GM18498 (cell line): ENCODE results near the gene TNFRSF11A.

ENCODE experiments used
- ATAC-seq: cut with Tn5 transposase; IDR thresholded peaks from one replicate; pipeline ENCODE4 v1.9.1; 2021; ENCODE audit warnings: mild to moderate bottlenecking, moderate library complexity; ENCODE audit not compliant: unreplicated experiment

Gene TNFRSF11A

GRCh38 chr18:62324181-62324828 is 805 bp upstream of the TNFRSF11A start:
- ATAC-seq, result no peak

GRCh38 chr18:62325806-62326645 is 916 bp downstream of the TNFRSF11A start:
- ATAC-seq, result peak; percentile 34

- no peak for ATAC-seq
Observed at GRCh38 chr18:62326646-62327348, 1.7 kb downstream of the TNFRSF11A start.

DNA sequence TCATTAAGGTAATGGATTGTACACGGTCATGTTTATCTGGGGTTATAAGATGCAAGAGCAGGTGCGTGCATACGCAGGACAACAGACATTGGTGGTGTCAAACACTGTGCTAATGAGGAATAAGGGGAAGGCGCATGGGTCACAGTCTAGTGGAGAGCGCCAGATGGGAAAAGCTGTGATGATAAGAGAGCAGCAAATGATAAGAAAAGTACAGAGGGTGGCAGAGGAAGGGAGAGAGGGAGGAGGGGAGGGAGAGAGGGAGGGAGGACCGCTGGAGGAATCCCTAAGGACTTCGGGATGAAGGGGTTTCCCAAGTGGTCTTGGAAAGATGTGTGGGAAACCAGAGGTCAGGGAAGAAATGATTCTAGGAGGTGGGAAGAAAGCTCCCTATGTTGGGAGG is 2.9 kb downstream of the TNFRSF11A start:
- ATAC-seq, result no peak

DNA sequence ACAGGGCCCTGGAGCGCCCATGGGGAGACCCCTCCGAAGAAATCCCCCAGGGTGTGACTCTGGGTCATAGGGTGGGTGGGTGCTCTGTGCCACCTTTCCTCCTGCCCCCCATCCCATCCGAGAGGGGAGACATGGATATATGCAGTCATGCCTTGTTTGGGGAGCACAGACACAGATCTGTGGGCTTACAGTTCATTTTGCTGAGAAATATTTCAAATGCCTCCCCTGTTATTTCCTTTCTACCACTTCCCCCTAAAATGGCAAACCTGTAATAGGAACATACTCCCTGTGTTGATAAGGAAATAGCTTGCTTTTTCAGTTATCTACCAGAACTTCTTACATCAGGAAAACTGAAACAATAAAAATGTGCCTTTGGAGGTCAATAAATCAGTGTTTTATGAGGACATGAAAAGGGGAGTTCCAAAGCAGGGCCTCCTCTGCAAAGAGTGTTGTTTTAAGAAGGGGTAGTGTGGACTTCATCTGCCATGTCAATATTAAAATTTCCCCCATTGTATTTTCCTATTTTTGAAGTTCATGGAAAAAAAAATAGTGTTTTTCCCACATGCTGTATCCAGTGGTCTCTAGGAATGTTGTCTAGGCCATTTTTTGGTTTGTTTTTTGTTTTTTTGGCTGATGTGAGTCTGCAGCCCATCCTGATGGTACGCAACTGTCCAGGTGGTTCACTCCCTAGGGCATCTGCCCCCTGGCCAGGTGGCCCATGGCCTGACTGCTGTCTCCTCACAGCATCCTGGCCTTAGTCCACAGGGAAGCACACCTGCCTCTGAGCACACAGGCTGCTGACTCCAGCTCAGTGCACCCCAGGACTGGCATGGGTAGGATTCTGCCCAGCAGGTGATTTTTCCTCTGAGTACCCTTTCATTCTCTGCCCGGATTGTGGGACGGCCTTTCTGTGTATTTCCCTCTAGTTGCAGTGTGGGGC is 3.7 kb downstream of the TNFRSF11A start:
- ATAC-seq, result no peak

DNA sequence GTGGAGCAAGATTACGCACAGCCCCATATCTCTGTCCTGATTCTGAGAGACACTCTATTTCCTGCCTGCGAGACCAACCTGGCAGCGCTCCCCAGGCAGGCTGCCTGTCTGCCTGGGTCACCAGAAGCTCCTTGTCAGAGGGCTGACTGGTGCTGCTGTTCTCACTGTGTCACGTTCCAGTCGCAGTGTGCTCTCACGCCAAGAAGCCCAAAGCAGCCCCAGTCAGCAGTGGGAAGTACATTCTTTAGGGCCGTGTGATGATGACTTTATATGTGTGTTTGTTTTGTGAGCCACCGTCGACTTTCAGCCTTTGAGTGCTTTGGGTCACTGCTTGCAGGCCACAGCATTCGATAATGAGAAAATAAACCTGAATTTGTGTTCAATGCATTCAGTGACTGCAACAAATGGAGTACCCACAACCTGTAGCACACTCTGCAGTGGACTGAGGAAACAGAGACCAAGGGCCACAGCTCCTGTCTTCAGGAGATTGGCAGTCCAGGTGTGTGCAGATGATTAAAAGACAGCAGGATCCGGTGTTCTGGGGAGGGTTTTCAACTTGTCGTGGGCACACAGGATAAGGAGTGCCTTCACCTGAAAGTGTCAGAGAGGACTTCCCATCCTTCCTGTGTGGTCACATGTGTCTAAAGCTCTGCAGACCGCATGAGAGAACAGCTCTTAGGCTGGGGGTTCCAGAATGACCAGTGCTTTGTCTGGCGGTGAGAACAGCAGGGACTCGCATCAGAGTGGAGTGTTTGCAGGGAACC is 4.8 kb downstream of the TNFRSF11A start:
- no peak for ATAC-seq

- ATAC-seq, result no peak
Observed at GRCh38 chr18:62330650-62331049, 5.5 kb downstream of the TNFRSF11A start.

DNA sequence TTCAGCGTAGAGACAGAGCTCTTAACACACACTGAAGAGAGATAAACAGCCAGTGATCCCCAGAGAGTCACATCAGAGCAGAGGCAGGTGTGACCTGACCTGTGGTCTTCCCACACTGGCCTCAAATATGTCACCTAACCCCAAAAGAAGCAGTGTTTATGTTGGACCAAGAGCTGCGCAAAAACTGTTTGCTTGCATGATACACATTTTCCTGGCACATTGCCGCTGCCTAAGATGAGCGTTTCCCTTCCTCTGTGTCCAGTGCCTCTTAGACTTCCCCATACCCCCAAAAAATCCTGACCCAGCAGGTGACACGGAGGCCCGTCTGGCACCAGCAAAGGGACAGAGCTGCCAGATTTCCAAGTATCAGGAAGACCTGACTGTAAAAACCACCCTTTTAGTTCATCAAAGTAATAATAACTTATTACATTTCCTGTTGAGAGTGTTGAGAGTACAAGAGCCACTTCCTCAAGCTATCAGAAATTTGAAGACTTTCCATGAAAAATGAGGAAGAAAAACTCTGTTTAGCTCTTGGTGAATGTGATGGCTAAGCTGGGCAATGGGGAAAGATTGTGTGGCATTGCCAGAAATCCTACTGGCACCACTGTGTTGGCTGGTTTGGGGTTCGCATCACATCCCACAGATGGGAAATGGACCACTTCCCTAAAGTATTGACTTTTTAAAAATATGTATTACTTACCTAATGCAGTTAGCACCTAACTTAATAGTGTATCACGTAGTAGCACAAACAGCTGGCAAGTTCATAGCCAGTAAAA is 6.7 kb downstream of the TNFRSF11A start:
- ATAC-seq, result no peak

- no peak for ATAC-seq
Observed at GRCh38 chr18:62332431-62332830, 7.3 kb downstream of the TNFRSF11A start.

DNA sequence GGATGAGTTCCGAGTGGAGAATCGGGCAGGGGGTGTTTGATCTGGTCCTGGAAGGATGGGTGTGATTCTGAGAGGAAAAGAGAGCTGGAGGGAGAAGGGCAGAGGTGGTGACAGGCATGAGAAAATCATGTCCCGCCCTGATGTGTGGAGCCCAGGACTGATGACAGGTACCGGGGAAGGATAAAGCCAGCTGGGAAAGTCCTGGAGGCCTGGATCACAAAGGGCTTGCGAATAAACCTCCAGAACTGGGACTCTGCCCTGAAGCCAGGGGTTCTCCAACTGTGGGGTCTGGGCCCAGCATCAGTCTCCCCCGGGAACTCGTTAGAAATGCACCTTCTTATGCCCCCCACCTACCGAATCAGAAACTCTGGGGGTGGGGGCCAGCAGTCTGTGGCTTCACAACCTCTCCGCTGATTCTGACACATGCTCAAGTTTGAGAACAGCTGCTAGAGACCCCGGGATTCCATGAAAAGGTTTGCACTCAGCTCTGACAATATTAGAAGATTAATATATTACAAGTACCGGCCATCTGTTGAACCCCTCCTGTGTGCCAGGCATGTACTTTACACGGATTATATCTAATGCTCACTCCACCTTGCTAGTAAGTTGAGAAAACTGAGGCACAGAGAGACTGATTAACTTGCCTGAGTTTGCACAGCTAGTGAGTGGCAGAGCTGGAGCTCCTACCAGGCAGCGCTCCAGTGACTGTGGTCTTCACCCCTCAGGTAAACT is 8.0 kb downstream of the TNFRSF11A start:
- no peak for ATAC-seq

- ATAC-seq, result no peak
Observed at GRCh38 chr18:62334120-62334519, 9.0 kb downstream of the TNFRSF11A start.

DNA sequence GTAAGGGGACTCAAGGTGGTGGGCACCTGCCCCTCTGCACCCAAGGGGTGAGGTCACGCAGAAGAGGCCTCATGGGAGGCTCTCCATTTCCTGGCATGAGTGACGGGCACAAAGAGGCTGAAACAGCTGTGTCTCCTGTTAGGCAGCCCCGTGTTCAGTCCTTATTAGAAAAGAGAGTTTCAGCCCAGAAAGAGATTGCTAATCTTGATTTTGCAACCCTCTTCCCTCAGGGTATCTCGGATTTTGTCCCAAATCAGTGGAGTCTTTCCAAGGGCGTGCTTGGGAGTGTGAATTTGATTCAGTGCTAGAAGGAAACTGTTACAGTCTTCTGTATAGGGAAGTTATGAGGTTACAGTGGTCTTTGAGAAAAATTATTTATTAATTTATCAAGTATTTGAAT is 10.4 kb downstream of the TNFRSF11A start:
- ATAC-seq, result no peak

- no peak for ATAC-seq
Observed at GRCh38 chr18:62336618-62337017, 11.5 kb downstream of the TNFRSF11A start.

GRCh38 chr18:62337336-62337735 is 12.2 kb downstream of the TNFRSF11A start:
- no peak for ATAC-seq

DNA sequence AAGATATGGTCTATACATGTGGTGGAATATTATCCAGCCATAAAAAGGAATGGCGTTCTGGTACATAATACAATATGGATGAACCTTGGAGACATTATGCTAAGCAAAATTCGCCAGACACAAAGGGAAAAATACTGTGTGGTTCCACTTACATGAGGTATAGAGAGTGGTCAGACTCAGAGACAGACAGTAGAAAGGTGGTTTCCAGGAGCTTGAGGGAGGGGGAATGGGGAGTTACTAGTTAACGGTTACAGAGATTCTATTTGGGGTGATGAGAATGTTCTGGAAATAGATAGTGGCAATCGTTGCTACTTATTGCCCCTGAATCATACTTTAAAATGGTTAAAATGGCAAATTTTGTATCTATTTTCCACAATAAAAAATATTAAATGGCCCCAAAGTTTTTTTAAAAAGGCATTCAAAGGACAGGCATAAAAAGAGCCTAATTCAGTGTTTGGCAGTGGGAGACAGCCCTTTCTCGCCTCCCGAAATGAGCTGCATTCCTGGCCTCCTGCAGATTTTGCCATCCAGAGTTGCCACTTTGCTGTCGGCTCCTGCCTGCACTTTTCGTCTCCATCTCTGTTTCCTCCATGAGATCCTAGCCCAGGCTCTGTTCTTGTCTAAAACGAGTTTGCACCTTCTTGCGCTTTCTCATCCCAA is 13.5 kb downstream of the TNFRSF11A start:
- ATAC-seq, result no peak

DNA sequence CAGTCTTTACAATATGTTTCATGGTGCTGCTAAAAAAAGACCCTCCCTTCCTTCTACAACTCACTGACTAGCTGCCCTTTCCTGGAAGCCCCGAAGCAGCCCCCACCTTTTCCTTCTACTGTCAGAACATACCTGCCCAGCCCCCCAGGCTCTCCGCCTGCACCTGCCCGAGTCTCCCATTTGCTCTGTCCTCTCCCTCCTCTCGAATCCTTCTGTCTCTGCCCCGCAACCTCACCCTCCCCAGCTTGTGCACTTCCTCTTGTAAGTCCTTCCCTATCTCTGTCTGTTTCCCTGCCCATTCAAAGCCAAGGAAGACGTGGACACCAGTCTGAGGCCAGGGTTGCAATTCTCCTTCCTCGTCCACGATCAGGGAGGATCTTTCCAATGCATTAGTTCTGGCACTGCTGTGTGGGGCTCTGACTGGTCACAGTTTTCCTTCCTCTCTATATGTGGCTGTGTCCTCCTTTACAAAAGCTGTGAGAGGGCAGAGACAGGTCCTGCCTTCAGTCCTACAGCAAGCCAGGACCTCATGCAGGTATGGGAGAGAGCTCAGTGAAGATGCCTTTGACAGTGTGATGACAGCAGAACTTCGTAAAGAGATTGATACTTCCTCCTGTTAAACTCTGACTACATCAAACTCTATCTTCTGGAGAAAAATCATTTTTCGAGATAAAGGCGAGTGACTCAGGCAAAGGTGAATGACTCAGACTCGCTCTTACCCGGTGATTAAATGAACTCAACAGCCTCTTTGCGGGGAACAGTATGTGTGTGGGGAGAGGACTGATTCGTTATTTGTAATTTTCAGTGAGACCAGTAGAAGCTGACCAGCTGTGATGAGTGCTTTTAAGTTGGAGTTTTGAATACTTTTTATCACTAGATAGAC is 14.2 kb downstream of the TNFRSF11A start:
- no peak for ATAC-seq

- no peak for ATAC-seq
Observed at GRCh38 chr18:62340996-62341395, 15.9 kb downstream of the TNFRSF11A start.
